Brain microvascular endothelial cell (primary cell): ENCODE data around the gene RSPRY1.
"Not testable (repeated sequence)": the region's sequence is repeated elsewhere in the genome, so short reads cannot be mapped to it uniquely, and the experiment has no call there.

Experiments
- DNase-seq: peaks from one replicate; pipeline ENCODE4 v3.0.0-alpha.2; 2020
- H3K27ac ChIP-seq: fragments of 250-450 bp; sonication (Bioruptor Pico); 2 replicates; pipeline ENCODE4 v1.5.1; 2020; ENCODE audit warnings: mild to moderate bottlenecking, moderate library complexity
- H3K27me3 ChIP-seq: fragments of 250-450 bp; sonication (Bioruptor Pico); replicated peaks from 2 replicates; pipeline ENCODE4 v1.5.1; 2020; ENCODE audit warnings: mild to moderate bottlenecking
- H3K36me3 ChIP-seq: fragments of 250-450 bp; sonication (Bioruptor Pico); replicated peaks from 2 replicates; pipeline ENCODE4 v1.5.1; 2020; ENCODE audit warnings: mild to moderate bottlenecking
- H3K4me3 ChIP-seq: 2 replicates; pipeline ENCODE4 v1.5.1; 2011; ENCODE audit warnings: low read depth, mild to moderate bottlenecking, control low read depth, low read length, moderate library complexity
- CTCF ChIP-seq: IDR thresholded peaks from 2 replicates; pipeline ENCODE4 v1.5.1; 2011; ENCODE audit warnings: low read depth, mild to moderate bottlenecking, moderate library complexity, low read length, control low read depth, inconsistent platforms; ENCODE audit errors: missing control alignments
- in situ Hi-C: cut with HindIII; loops from 2 replicates; pipeline ENCODE4 v1.10.0; 2017; ENCODE audit warnings: low sequenced_read_pairs, low pct_ligation_motif_present

RSPRY1 gene

GRCh38 chr16:57264950-57265371 lies 78.8 kb downstream of the RSPRY1 start:
- no peak overlapping the region for H3K27ac ChIP-seq
- in situ Hi-C loops = no loop called here

GRCh38 chr16:57265850-57266530 lies 79.9 kb downstream of the RSPRY1 start:
- Histone ChIP-seq H3K4me3 (no peak overlapping the region), H3K36me3 (no peaks in the 10 kb centered on the region), H3K27ac (no peak overlapping the region), H3K27me3 (no peaks in the 10 kb centered on the region)
- in situ Hi-C loops = no loop called here
- DNase-seq = no peak
- TF ChIP-seq CTCF = no peak

More at GRCh38 chr16:57264950-57265371, 78.8 kb downstream of the RSPRY1 start:
- Histone ChIP-seq H3K4me3 (no peak overlapping the region), H3K27me3 (no peaks in the 10 kb centered on the region), H3K36me3 (no peaks in the 10 kb centered on the region)
- no peak for TF ChIP-seq CTCF
- DNase-seq = no peak

- in situ Hi-C loops = no loop called here
- H3K27me3 ChIP-seq = no peaks in the 10 kb centered on the region
- DNase-seq = no peak
- no peak overlapping the region for H3K4me3 ChIP-seq
- H3K27ac ChIP-seq = no peak overlapping the region
- no peak for TF ChIP-seq CTCF
- H3K36me3 ChIP-seq = no peaks in the 10 kb centered on the region
Measured at GRCh38 chr16:57266531-57267260, 80.6 kb downstream of the RSPRY1 start.

- H3K27ac ChIP-seq, H3K36me3 ChIP-seq, H3K4me3 ChIP-seq, in situ Hi-C loops, H3K27me3 ChIP-seq, DNase-seq: not testable (repeated sequence)
Measured at GRCh38 chr16:57267343-57267742, 81.2 kb downstream of the RSPRY1 start.

- Histone ChIP-seq H3K4me3 (no peak overlapping the region), H3K27ac (no peak overlapping the region), H3K36me3 (no peaks in the 10 kb centered on the region), H3K27me3 (no peaks in the 10 kb centered on the region)
- in situ Hi-C loops = no loop called here
- TF ChIP-seq CTCF = no peak
- peak; percentile 49 for DNase-seq
Measured at GRCh38 chr16:57268804-57269800, 83.0 kb downstream of the RSPRY1 start.
